DND-41 (cell line): ENCODE measurements around the gene TCAF2.
"Not testable (repeated sequence)": the region's sequence is repeated elsewhere in the genome, so short reads cannot be mapped to it uniquely, and the experiment has no call there.

ENCODE experiments used
- ATAC-seq: fragments of 200-7000 bp; cut with Tn5 transposase; 3 replicates; pipeline ENCODE4 v1.9.1; 2021; ENCODE audit warnings: low read depth; ENCODE audit not compliant: insufficient read depth
- DNase-seq: peaks from one replicate; pipeline ENCODE4 v3.0.0-alpha.2; 2020
- H2AFZ ChIP-seq: 2 replicates; pipeline ENCODE4 v1.6.0; 2012; ENCODE audit warnings: low read depth, low read length
- H3K27ac ChIP-seq: 2 replicates; pipeline ENCODE4 v1.5.1; 2012; ENCODE audit warnings: low read length, inconsistent platforms
- H3K27me3 ChIP-seq: fragments of 200-600 bp; sonication (generic); 2 replicates; pipeline ENCODE4 v1.6.0; 2012; ENCODE audit warnings: low read length, mild to moderate bottlenecking, inconsistent platforms; ENCODE audit not compliant: insufficient read depth, poor library complexity
- H3K36me3 ChIP-seq: 2 replicates; pipeline ENCODE4 v1.5.1; 2012; ENCODE audit warnings: low read length, inconsistent platforms; ENCODE audit not compliant: insufficient read depth
- H3K4me1 ChIP-seq: 2 replicates; pipeline ENCODE4 v1.5.1; 2012; ENCODE audit warnings: mild to moderate bottlenecking, low read length; ENCODE audit not compliant: insufficient read depth
- H3K4me2 ChIP-seq: 2 replicates; pipeline ENCODE4 v1.6.0; 2012; ENCODE audit warnings: mild to moderate bottlenecking, moderate library complexity, low read length, inconsistent platforms; ENCODE audit not compliant: insufficient read depth
- H3K4me3 ChIP-seq, 2 experiments: fragments of 200-600 bp in 1 of 2; shearing (Covaris generic) in 1 of 2; 2 replicates each; pipeline ENCODE4 v1.5.1; 2012 to 2016; ENCODE audit warnings: inconsistent platforms in 2 of 2, low read length in 2 of 2, mild to moderate bottlenecking in 2 of 2, low read depth in 1 of 2, moderate library complexity in 1 of 2
- H3K79me2 ChIP-seq: 2 replicates; pipeline ENCODE4 v1.6.0; 2012; ENCODE audit warnings: low read length, inconsistent platforms; ENCODE audit not compliant: insufficient read depth
- H3K9ac ChIP-seq: 2 replicates; pipeline ENCODE4 v1.6.0; 2012; ENCODE audit warnings: low read depth, mild to moderate bottlenecking, inconsistent platforms, low read length, moderate library complexity
- H3K9me3 ChIP-seq: 2 replicates; pipeline ENCODE4 v1.5.1; 2012; ENCODE audit warnings: low read length, moderate library complexity, mild to moderate bottlenecking, inconsistent platforms; ENCODE audit not compliant: insufficient read depth, severe bottlenecking
- H4K20me1 ChIP-seq: 2 replicates; pipeline ENCODE4 v1.6.0; 2012; ENCODE audit warnings: low read length; ENCODE audit not compliant: insufficient read depth

Gene TCAF2

GRCh38 chr7:143639372-143639771 lies 18.6 kb downstream of the TCAF2 start:
- H3K27me3 ChIP-seq, H3K36me3 ChIP-seq, H3K27ac ChIP-seq, H3K4me2 ChIP-seq, H3K9ac ChIP-seq, DNase-seq, H3K79me2 ChIP-seq, ATAC-seq, H3K4me1 ChIP-seq, H3K9me3 ChIP-seq, H4K20me1 ChIP-seq, H3K4me3 ChIP-seq, H2AFZ ChIP-seq: not testable (repeated sequence)

- not testable (repeated sequence) for H3K27me3 ChIP-seq, DNase-seq, H3K79me2 ChIP-seq, H4K20me1 ChIP-seq, H3K4me1 ChIP-seq, ATAC-seq, H3K4me3 ChIP-seq, H3K9me3 ChIP-seq, H3K9ac ChIP-seq, H3K27ac ChIP-seq, H2AFZ ChIP-seq, H3K36me3 ChIP-seq, H3K4me2 ChIP-seq
Measured at GRCh38 chr7:143640528-143641189, 19.9 kb downstream of the TCAF2 start.

GRCh38 chr7:143646598-143646997 lies 25.8 kb downstream of the TCAF2 start:
- ATAC-seq: not testable (repeated sequence)

GRCh38 chr7:143649902-143650301 lies 29.1 kb downstream of the TCAF2 start:
- not testable (repeated sequence) for H3K79me2 ChIP-seq, H3K27ac ChIP-seq, H3K4me1 ChIP-seq, H3K4me2 ChIP-seq, H3K27me3 ChIP-seq, H4K20me1 ChIP-seq, H2AFZ ChIP-seq, H3K9me3 ChIP-seq, ATAC-seq, DNase-seq, H3K4me3 ChIP-seq, H3K9ac ChIP-seq, H3K36me3 ChIP-seq

More at GRCh38 chr7:143646598-143646997, 25.8 kb downstream of the TCAF2 start:
- H2AFZ ChIP-seq, H4K20me1 ChIP-seq, H3K4me1 ChIP-seq, H3K4me3 ChIP-seq, H3K27ac ChIP-seq, H3K4me2 ChIP-seq, H3K79me2 ChIP-seq, H3K9me3 ChIP-seq, H3K9ac ChIP-seq, DNase-seq, H3K27me3 ChIP-seq, H3K36me3 ChIP-seq: not testable (repeated sequence)

DNA sequence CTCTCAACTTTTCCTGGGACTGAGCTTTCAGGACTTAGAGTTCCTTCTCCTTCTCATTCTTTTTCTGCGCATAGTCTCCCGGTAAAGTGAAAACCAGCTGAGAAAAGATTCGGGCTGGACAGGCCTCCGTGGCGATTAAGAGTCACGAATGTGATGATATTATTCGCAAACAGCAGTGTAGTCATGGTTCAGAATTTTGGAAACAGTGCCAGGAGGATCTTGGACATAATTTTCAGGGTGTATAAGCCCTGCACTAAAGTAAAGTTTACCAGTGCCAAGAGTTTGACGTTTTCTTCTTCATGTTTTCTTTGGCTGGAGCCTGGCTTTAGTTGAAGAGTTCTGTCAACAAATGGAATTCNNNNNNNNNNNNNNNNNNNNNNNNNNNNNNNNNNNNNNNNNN lies 29.7 kb downstream of the TCAF2 start:
- not testable (repeated sequence) for H3K9ac ChIP-seq, H3K27ac ChIP-seq, H3K79me2 ChIP-seq, H2AFZ ChIP-seq, DNase-seq, H3K36me3 ChIP-seq, ATAC-seq, H3K27me3 ChIP-seq, H3K9me3 ChIP-seq, H4K20me1 ChIP-seq, H3K4me3 ChIP-seq, H3K4me1 ChIP-seq, H3K4me2 ChIP-seq
